Immature natural killer cell (primary cell): ENCODE results near the gene TRIM38. TPM values are rescaled to one million over a fixed set of nuclear protein-coding genes. Genes with fewer than 3 reads are reported as not detected.

Source experiments
- DNase-seq, 3 donors: peaks; one replicate each; pipeline ENCODE4 v3.0.0; 2022; ENCODE audit warnings: mixed read lengths in 1 of 3
- H3K27ac Mint-ChIP-seq, 6 donors: one replicate each; pipeline ENCODE4 v1.8.0; 2020; ENCODE audit warnings: mixed read lengths in 6 of 6, mild to moderate bottlenecking in 5 of 6, inconsistent platforms in 4 of 6, moderate library complexity in 3 of 6
- H3K27me3 Mint-ChIP-seq, 3 donors: one replicate each; pipeline ENCODE4 v1.8.0; 2020 to 2021; ENCODE audit warnings: low read depth in 3 of 3, mild to moderate bottlenecking in 3 of 3, mixed read lengths in 3 of 3, moderate library complexity in 3 of 3, inconsistent platforms in 1 of 3
- H3K36me3 Mint-ChIP-seq, 3 donors: one replicate each; pipeline ENCODE4 v1.8.0; 2020; ENCODE audit warnings: mixed read lengths in 3 of 3, inconsistent platforms in 2 of 3, mild to moderate bottlenecking in 2 of 3
- H3K4me1 Mint-ChIP-seq, 2 donors: one replicate each; pipeline ENCODE4 v1.8.0; 2020; ENCODE audit warnings: inconsistent platforms in 2 of 2, mild to moderate bottlenecking in 2 of 2, mixed read lengths in 2 of 2, moderate library complexity in 1 of 2
- H3K4me3 Mint-ChIP-seq, 5 donors: one replicate each; pipeline ENCODE4 v1.8.0; 2020; ENCODE audit warnings: mild to moderate bottlenecking in 5 of 5, mixed read lengths in 5 of 5, inconsistent platforms in 3 of 5, moderate library complexity in 3 of 5
- H3K9me3 Mint-ChIP-seq, 6 donors: one replicate each; pipeline ENCODE4 v1.8.0; 2020; ENCODE audit warnings: mild to moderate bottlenecking in 6 of 6, mixed read lengths in 6 of 6, inconsistent platforms in 4 of 6, moderate library complexity in 3 of 6
- polyA plus RNA-seq, 3 donors: library from polyadenylated mRNA; unstranded; fragments of 300-500 nt; fragmentation: Illumina TruSeq; gene quantifications; one replicate each; pipeline ENCODE4 v1.2.3, GENCODE V29; 2021

TRIM38 gene
- polyA plus RNA-seq, 3 donors from 2014 or later: 3.6 to 11.4 (median 5.0) TPM

DNA sequence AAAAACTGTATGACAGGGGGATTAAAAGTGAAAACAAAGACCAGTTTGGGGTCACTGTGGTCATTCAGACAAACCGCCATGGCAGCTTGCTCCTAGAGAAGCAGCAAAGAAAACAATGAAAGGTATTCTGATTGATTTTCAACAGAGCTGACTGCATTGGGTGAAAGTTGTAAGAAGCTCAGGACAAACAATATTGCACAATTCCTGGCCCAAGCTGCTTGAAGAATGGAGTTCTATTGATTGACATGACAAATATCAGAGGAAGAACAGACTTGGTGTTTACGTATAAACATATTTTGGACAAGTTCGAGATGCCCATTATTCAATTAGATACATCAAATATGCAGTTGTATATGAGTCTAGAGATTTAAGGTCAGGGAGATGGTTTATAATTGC, 62.0 kb downstream of the TRIM38 start:
- Mint-ChIP-seq H3K4me1 (peaks cover 58 to 67% of the 10 kb centered on the region in 2 donors), H3K9me3 (peaks cover 0 to 2% (median 0%) of the 10 kb centered on the region in 6 donors), H3K27me3 (peaks cover 33 to 47% (median 40%) of the 10 kb centered on the region in 3 donors), H3K4me3 (no peak overlapping the region), H3K36me3 (no peaks in the 10 kb centered on the region), H3K27ac (peak overlapping the region; percentile 12 to 100 (median 96))
- DNase-seq: no peak

DNA sequence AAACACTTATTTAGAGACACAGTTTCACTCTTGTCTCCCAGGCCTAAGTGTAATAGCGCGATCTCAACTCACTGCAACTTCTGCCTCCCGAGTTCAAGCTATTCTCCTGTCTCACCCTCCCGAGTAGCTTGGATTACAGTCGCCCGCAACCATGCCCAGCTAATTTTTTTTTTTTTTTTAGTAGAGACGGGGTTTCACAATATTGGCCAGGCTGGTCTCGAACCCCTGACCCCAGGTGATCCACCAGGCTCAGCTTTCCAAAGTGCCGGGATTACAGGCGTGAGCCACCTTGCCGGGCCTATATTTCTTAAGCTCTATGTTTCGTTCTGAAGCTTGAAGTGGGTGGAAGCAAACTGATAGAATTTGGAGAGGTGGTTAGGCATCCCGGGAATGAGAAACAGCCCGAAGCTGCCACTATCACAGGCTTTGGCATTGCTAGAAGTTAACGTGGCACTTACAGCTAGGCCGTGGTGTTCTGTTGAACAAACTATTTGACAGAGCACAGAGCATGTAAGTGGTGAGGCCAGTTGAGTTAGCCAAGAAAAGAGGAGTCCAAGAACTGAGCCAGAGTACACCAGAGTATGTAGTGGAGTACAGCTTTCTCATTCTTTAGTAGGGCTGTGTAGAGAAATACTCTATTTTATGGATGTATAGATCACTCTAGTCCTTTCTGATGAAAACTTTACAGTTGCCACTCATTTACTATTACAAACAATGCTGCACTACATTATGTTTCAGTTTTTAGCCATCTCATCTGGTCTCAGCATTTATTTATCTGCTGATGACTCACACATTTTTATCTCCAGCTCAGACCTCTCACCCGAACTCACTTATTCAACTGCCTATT, 62.7 kb downstream of the TRIM38 start:
- Mint-ChIP-seq H3K27ac (peak overlapping the region; percentile 98 to 100 (median 100)), H3K9me3 (peaks cover 0 to 2% (median 0%) of the 10 kb centered on the region in 6 donors), H3K36me3 (no peaks in the 10 kb centered on the region), H3K4me1 (peaks cover 56 to 65% of the 10 kb centered on the region in 2 donors), H3K27me3 (peaks cover 32 to 46% (median 38%) of the 10 kb centered on the region in 3 donors), H3K4me3 (peak overlapping the region; percentile 87 to 96 (median 93))
- DNase-seq: no peak

DNA sequence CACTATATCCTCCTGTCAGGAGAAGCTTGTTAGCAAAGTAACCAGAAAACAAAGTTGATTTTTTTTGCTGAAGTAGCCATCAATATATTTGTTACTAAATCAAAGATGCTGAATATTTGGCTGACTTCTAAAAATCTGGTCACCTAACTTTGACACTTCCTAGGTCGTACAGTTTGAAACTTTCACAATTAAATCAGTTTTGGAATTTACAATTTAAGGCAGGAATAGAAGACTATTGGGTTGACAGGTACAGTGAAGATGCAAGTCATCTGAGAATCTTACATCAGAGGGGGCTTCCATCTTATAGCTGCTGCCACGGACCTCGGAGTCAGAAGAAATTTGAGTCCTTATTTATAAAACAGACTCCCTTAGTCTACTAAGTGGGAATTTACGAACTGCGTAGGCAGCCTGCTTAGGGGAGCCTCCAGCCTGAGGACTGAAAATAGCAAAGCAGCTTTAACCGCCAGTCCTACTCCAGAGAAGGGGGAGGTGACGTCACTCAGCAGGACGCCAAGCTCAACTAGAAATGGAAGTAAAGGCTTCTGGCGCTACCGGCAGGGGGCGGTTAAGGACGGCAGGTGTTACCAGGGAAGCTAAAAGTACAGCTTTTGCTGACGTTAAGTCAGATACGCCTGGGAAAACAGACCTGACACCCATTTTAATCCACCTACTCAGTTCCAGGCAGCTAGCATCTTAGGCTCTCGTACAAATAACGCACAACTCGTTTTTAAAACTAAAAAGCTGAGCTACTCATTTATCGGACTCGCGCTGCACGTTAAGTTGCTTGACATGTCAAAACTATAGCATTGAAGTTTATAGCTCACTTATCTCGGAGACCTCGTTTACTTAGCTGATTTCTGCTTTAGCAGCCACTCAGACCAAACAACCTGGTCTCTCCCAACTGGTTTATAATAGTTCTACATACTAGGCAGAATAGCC, 63.6 kb downstream of the TRIM38 start:
- H3K4me3 Mint-ChIP-seq: peak overlapping the region; percentile 87 to 96 (median 93)
- H3K27ac Mint-ChIP-seq: peak overlapping the region; percentile 98 to 100 (median 100)
- peaks cover 55 to 64% of the 10 kb centered on the region in 2 donors for H3K4me1 Mint-ChIP-seq
- DNase-seq: peak; percentile 92 to 95 (median 93)
- no peaks in the 10 kb centered on the region for H3K36me3 Mint-ChIP-seq
- peaks cover 24 to 37% (median 30%) of the 10 kb centered on the region in 3 donors for H3K27me3 Mint-ChIP-seq
- H3K9me3 Mint-ChIP-seq: peaks cover 0 to 2% (median 0%) of the 10 kb centered on the region in 6 donors

- Mint-ChIP-seq H3K27me3 (peaks cover 22 to 35% (median 27%) of the 10 kb centered on the region in 3 donors), H3K27ac (peak overlapping the region; percentile 98 to 100 (median 100)), H3K36me3 (no peaks in the 10 kb centered on the region), H3K9me3 (no peaks in the 10 kb centered on the region), H3K4me1 (peaks cover 58 to 67% of the 10 kb centered on the region in 2 donors), H3K4me3 (peak overlapping the region; percentile 87 to 96 (median 93))
- peak; percentile 93 to 95 (median 94) for DNase-seq
Measured at GRCh38 chr6:26026833-26027490, 64.4 kb downstream of the TRIM38 start.

DNA sequence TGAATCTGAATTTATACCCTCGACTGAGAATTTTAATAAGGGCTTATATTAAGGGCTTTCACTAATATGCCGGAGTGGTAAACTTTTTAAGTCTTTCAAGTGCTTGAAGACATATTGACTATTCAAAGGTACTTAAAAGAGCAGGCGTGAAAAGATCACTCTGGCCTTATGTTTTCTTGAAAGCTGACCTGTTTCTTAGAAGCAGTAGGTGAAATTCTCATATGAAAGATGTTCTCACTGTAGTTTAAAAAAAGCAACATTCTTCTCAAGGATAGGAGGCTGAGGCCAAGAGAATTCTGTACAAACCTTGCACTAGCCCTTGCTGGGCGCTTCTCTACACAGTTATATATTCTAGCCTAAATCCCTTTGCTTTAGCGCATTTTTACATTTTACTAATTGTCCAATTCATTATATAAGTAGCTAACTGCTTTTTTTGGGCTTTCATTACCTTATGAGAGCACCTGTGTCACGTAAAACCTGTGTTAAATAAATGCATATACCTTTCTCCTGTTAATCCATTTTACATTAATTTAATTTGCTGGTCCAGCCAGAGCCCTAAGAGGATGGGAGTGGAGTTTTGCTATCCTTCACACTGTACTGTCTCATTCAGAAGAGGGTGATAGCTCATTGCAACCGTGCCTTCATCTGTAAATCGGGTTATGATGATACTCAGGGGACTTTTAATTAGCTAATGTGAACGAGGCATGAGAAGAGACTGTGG, 65.0 kb downstream of the TRIM38 start:
- peak overlapping the region; percentile 98 to 100 (median 100) for H3K27ac Mint-ChIP-seq
- DNase-seq: no peak
- H3K36me3 Mint-ChIP-seq: no peaks in the 10 kb centered on the region
- H3K4me3 Mint-ChIP-seq: peak overlapping the region; percentile 87 to 96 (median 93)
- no peaks in the 10 kb centered on the region for H3K9me3 Mint-ChIP-seq
- H3K4me1 Mint-ChIP-seq: peaks cover 58 to 67% of the 10 kb centered on the region in 2 donors
- H3K27me3 Mint-ChIP-seq: peaks cover 24 to 37% (median 27%) of the 10 kb centered on the region in 3 donors

- H3K4me3 Mint-ChIP-seq: peak overlapping the region in 4 of 5 donors; percentile 87 to 96 (median 94)
- DNase-seq: no peak
- peaks cover 24 to 43% (median 31%) of the 10 kb centered on the region in 3 donors for H3K27me3 Mint-ChIP-seq
- H3K9me3 Mint-ChIP-seq: no peaks in the 10 kb centered on the region
- no peaks in the 10 kb centered on the region for H3K36me3 Mint-ChIP-seq
- peaks cover 64 to 71% of the 10 kb centered on the region in 2 donors for H3K4me1 Mint-ChIP-seq
- peak overlapping the region; percentile 98 to 100 (median 100) for H3K27ac Mint-ChIP-seq
Measured at GRCh38 chr6:26028212-26028745, 65.7 kb downstream of the TRIM38 start.

DNA sequence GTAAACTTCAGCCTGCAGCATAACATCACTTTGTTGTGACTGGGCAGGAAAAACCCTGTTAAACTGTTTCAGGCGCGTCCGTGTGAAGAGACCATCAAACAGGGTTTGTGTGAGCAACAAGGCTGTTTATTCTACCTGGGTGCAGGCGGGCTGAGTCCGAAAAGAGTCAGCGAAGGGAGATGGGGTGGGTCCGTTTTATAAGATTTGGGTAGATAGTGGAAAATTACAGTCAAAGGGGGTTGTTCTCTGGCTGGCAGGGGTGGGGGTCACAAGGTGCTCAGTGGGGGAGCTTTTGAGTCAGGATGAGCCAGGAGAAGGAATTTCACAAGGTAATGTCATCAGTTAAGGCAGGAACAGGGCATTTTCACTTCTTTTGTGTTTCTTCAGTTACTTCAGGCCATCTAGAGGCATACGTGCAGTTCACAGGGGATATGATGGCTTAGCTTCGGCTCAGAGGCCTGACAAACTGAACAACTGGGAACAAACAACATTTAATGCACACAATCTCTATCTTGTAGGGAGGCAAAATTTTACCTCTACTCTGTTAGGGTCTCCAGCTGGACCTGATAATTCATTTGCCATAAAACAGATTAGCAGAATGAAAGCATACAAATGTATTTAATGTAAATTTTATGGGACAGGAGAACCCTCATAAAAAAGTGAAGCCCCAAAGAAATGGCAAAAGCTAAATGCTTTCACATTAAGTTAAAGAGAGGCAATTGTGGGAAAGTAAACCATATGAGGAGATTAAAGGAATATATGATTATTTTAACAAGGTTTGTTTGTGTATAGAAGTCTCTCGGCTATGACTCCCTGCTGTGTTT, 66.4 kb downstream of the TRIM38 start:
- Mint-ChIP-seq H3K27ac (peak overlapping the region; percentile 71 to 100 (median 100)), H3K4me1 (peaks cover 71 to 77% of the 10 kb centered on the region in 2 donors)
- no peak for DNase-seq

DNA sequence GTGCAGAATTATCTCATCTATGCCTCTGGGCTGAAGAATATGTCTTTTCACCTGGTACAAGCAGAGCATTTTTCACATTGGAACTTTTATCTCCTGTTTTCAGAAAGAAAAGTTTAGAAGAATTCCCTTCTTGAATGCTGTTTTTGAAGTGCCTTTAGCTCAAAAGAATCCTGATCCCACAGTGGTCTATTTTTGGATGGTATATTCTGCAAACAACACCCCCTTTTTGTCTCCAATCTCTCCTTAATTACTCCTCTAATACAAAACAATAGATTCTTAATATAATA, 66.9 kb downstream of the TRIM38 start:
- no peaks in the 10 kb centered on the region for H3K36me3 Mint-ChIP-seq
- peaks cover 75 to 77% of the 10 kb centered on the region in 2 donors for H3K4me1 Mint-ChIP-seq
- H3K27ac Mint-ChIP-seq: peak overlapping the region in 2 of 6 donors; percentile 62 to 100
- H3K27me3 Mint-ChIP-seq: peaks cover 24 to 51% (median 34%) of the 10 kb centered on the region in 3 donors
- no peak for DNase-seq
- H3K9me3 Mint-ChIP-seq: no peaks in the 10 kb centered on the region
- no peak overlapping the region for H3K4me3 Mint-ChIP-seq

More for the DNA sequence above, 66.4 kb downstream of the TRIM38 start:
- Mint-ChIP-seq H3K4me3 (peak overlapping the region in 4 of 5 donors; percentile 24 to 40 (median 31)), H3K27me3 (peaks cover 24 to 49% (median 34%) of the 10 kb centered on the region in 3 donors), H3K9me3 (no peaks in the 10 kb centered on the region), H3K36me3 (no peaks in the 10 kb centered on the region)

- no peaks in the 10 kb centered on the region for H3K36me3 Mint-ChIP-seq
- peaks cover 24 to 47% (median 34%) of the 10 kb centered on the region in 3 donors for H3K27me3 Mint-ChIP-seq
- no peak overlapping the region for H3K4me3 Mint-ChIP-seq
- no peak for DNase-seq
- H3K27ac Mint-ChIP-seq: peak overlapping the region in 5 of 6 donors; percentile 17 to 97 (median 53)
- H3K4me1 Mint-ChIP-seq: peaks cover 76% of the 10 kb centered on the region in 2 donors
- H3K9me3 Mint-ChIP-seq: no peaks in the 10 kb centered on the region
Measured at GRCh38 chr6:26029857-26030653, 67.5 kb downstream of the TRIM38 start.

- peak overlapping the region in 4 of 6 donors; percentile 42 to 97 (median 76) for H3K27ac Mint-ChIP-seq
- H3K4me1 Mint-ChIP-seq: peaks cover 71 to 72% of the 10 kb centered on the region in 2 donors
- peak overlapping the region in 1 of 5 donors; percentile 5 for H3K4me3 Mint-ChIP-seq
- DNase-seq: no peak
- H3K9me3 Mint-ChIP-seq: no peaks in the 10 kb centered on the region
- no peaks in the 10 kb centered on the region for H3K36me3 Mint-ChIP-seq
- H3K27me3 Mint-ChIP-seq: peaks cover 24 to 45% (median 32%) of the 10 kb centered on the region in 3 donors
Measured at GRCh38 chr6:26030716-26031115, 68.1 kb downstream of the TRIM38 start.

GRCh38 chr6:26031151-26031594, 68.6 kb downstream of the TRIM38 start:
- Mint-ChIP-seq H3K27me3 (peaks cover 21 to 41% (median 27%) of the 10 kb centered on the region in 3 donors), H3K4me1 (peaks cover 67% of the 10 kb centered on the region in 2 donors), H3K27ac (peak overlapping the region; percentile 95 to 98 (median 96)), H3K36me3 (no peaks in the 10 kb centered on the region), H3K4me3 (peak overlapping the region; percentile 92 to 97 (median 95)), H3K9me3 (no peaks in the 10 kb centered on the region)
- no peak for DNase-seq
